Omental fat pad (tissue), 4 donors: Measurements from ENCODE around the gene PSORS1C2. TPM values are rescaled to one million over a fixed set of nuclear protein-coding genes. Genes with fewer than 3 reads are reported as not detected.

ENCODE experiments used
- ATAC-seq: fragments of 150-250 bp; one replicate; pipeline ENCODE4 v1.9.1; 2016; ENCODE audit warnings: mild to moderate bottlenecking, moderate library complexity; ENCODE audit not compliant: low FRiP score
- DNase-seq: peaks from one replicate; pipeline ENCODE4 v3.0.0-alpha.2; 2019; ENCODE audit warnings: low spot score
- CTCF ChIP-seq, 3 donors: fragments of 450-650 bp; IDR thresholded peaks; one replicate each; pipeline ENCODE4 v1.5.1; 2016 to 2017; ENCODE audit warnings: antibody characterized with exemption in 3 of 3, mild to moderate bottlenecking in 3 of 3, moderate library complexity in 2 of 3
- total RNA-seq, 4 donors: library from RNA; depleted of rRNA; stranded (reverse); fragments of >200 nt; gene quantifications; one replicate each; pipeline ENCODE4 v1.1.0, GENCODE V29; 2016

Gene PSORS1C2
- total RNA-seq, 4 donors from 2014 or later, result not detected

- TF ChIP-seq CTCF (IDR thresholded peaks at IDR 0.05), result no peak
Observed at GRCh38 chr6:31163922-31164321, 25.1 kb upstream of the PSORS1C2 start.

GRCh38 chr6:31162463-31163165, 23.7 kb upstream of the PSORS1C2 start:
- ATAC-seq (no peak), DNase-seq (no peak)
- TF ChIP-seq CTCF (IDR thresholded peaks at IDR 0.05), result no peak

More at GRCh38 chr6:31163922-31164321, 25.1 kb upstream of the PSORS1C2 start:
- no peak for DNase-seq
- ATAC-seq, result no peak

- DNase-seq, result no peak
- TF ChIP-seq CTCF (IDR thresholded peaks at IDR 0.05), result no peak
- no peak for ATAC-seq
Observed at GRCh38 chr6:31161216-31162126, 22.6 kb upstream of the PSORS1C2 start.

GRCh38 chr6:31158863-31159855, 20.3 kb upstream of the PSORS1C2 start:
- no peak for ATAC-seq
- no peak for DNase-seq
- no peak for TF ChIP-seq CTCF (IDR thresholded peaks at IDR 0.05)

- ATAC-seq (peak; percentile 98), DNase-seq (peak; percentile 91)
- TF ChIP-seq CTCF (IDR thresholded peaks at IDR 0.05), result no peak
Observed at GRCh38 chr6:31158140-31158862, 19.4 kb upstream of the PSORS1C2 start, which contains the start of gene TCF19. TSS of gene TCF19 (plus strand) at chr6:31158589. CDS start at chr6:31159470, 881 bp downstream.
